ENCODE data around the gene DTYMK. TPM values are rescaled to one million over a fixed set of nuclear protein-coding genes. Genes with fewer than 3 reads are reported as not detected.

The DTYMK gene
- polyA plus RNA-seq, 12 donors, result 19.5 to 40.7 (median 24.9) TPM; not detected in 1

DNA sequence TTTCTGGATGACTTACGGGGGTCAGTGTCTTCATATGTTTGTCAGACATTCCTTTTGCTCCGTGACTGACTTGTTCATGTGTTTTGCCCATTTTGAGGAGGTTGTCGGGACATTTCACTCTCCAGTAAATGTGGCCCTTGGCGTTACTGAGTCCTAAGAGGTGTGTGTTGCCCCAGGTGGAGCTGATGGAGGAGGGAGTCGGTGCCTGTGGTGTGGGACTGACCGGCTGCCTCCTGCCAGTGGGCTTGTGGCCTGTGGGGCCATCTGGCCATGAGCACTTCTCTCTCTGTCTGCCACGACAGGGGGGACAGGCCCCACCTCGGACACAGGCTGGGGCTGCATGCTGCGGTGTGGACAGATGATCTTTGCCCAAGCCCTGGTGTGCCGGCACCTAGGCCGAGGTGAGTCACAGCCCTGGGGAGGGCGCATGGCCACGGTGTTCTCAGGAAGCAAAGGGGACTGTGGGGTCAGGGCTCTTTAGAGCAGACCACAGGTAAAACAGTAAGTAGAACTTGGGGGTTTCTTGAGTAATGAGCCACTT is 33.3 kb downstream of the DTYMK start:
- DNase-seq, result no peak

DNA sequence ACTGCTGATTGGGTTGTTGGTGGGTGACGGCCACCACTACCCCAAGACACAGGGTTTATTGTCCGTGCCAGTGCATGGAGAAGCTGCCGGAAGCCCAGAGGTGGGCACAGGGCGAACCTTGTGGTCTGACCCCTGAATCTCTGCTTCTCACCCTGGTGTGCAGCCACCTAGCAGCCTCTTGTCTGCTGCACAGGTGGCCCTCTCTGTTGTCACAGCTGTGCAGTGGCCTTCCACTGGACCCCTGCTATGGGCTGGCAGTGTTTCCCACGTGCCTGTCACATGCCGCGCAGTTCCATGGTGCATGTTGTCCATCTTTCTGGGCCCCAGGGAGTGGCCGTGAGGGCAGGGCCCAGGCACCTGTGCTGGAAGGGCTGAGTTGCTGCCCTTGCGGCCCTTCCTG is 33.9 kb downstream of the DTYMK start:
- DNase-seq, result no peak

DNA sequence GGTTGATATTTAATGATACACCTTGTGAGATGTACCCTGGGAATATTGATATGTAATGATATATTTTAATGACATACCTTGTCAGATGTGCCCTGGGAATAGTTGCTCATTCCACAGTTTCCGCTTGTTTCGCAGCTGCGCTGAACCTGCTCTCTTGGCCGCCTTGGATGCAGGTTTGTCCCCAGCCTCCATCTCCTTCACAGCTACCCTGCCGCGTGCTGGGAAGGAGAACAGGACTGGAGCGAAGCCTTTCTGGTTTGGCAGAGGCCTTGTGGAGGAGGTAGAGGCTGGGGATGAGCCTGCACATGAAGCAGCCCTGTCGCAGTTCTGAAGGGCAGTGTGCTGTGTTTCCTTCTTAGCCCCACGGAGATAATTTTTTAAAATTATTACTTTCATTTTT is 34.5 kb downstream of the DTYMK start:
- DNase-seq, result no peak

DNA sequence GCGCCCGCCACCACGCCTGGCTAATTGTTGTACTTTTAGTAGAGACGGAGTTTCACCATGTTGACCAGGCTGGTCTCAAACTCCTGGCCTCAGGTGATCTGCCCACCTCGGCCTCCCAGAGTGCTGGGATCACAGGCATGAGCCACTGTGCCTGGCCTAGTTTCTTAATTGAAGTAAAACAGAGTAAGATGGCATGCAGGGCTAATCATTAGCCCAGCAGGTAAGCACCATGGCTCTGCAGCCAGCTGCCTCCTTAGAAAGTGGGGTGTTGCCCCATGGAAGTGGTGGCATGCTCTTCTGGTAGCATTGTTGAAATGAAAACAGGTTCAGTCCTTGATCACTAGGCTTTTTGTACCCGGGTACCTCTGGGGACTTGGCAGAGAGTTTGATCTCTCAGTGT is 36.7 kb downstream of the DTYMK start:
- DNase-seq, result no peak

DNA sequence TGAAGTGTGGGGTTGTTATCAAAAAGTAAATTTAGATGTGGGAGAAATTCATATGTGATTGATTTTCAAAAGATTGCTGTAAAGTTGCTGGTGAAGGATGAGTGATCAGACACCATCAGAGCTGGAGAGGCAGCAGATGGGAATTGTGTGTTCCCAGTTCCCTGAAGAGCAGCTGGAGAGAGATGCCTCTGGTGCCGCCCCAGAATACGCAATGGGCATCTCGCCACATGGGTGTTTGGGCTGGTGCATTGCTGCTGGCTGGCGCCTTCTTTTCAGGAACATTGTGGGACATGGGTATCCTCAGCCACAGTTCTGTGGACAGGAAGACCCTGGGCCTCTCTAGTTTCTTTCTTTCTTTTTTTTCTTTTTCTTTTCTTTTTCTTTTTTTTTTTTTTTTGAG is 37.2 kb downstream of the DTYMK start:
- DNase-seq, result no peak

DNA sequence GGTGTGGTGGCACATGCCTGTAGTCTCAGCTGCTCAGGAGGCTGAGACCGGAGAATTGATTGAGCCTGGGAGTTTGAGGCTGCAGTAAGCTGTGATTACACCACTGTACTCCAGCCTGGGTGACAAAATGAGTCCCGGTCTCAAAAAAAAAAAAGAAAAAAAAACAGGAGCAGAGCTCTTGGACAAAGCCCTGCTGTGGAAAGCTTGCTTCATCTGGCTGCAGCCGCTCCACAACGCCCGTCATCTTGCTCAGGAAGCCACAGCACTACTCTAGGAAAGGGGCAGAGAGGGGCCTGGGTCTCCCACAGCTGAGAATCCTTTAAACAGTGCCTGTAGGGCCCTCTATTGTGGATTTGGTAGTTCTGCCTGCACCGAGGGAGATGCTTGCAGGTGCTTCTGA is 38.2 kb downstream of the DTYMK start:
- no peak for DNase-seq

DNA sequence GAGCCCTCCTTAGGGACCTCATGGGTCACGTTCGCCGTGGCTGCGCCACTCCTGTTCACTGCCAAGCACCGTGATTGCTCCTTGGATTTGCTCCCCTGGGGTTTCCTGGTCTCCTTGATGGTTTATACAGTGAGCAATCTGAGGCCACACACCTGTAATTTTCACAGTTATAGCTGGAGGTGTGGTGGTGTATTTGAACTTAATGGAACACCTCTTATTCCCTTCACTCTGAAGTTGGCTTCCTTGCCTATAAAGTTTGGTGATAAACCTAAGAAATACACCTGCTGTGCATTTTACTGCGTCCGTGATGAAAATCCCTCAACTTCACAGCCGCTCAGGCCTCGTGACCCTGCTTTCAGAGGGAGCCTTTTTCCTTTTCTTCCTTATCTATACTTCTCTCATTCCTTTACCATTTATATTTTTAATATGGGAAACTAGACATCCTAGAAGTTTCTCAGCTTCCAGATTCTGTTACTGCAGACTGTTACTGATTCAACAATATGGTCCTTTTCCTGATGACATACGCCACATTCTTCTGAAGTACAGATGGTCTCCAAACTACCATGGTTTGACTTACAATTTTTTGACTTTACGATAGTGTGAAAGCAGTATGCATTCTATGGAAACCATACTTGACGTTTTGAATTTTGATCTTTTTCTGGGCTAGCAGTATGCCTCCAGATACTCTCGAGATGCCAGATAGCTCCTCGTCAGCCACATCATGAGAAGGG is 40.5 kb downstream of the DTYMK start:
- DNase-seq, result no peak

DNA sequence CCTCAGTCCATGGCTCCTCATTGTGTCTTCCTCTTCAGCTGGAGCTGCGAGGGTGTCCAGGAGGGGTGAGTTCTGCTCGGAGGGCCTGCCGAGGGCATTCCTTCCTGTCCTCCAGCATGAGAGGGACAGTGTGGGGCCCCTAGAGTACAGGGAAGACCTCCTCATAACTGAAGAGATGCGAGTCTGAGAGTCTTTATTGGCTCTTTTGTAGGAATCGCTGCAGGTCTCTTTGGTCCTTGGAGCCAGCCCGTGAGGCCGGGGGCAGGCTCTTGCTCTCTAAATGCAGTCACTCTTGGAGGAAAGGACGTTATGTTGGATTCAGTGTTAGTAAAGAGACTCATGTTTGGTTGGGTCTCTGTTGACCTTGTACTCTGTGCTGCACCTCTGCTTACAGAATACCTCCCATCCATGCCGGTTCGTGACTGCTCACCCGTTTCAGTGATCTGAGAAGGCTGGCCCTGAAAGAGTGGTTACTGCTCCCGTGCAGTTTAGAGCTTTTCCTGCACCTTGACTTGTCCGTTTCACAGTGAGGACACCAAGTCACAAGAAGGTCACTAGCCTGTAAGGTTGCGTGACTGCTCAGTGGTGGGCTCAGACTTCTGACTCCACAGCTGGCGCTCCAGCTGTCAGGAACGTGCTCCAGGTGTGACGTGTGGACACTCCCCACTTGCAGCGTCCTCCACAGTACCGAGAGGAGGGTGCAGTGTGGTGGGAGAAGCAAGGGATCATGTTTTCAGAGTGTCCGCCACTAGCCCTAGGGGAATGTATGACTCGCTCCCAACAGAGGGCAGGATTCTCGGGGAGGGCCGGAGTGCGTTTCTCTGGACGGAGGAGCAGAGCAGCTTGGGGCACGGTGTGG is 41.3 kb downstream of the DTYMK start:
- no peak for DNase-seq

DNA sequence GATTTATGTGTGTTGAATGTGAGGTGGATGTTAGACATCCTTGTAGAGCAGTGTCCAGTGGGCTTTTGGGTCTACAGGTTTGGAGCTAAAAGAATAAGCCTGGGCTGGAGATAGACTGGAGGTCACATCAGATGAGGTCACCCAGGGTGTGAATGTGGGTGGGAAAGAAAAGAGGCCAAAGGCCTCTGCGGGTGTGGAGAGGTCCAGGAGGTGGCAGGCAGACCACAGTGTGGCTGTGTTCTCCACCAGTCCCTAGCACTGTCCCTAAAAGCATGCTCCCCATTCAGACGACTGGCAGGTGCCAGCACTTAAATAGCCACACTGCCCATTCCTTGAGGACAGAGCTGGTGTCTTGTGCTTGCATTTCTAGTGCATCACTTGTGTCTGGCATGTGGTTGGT is 45.0 kb downstream of the DTYMK start:
- no peak for DNase-seq

DNA sequence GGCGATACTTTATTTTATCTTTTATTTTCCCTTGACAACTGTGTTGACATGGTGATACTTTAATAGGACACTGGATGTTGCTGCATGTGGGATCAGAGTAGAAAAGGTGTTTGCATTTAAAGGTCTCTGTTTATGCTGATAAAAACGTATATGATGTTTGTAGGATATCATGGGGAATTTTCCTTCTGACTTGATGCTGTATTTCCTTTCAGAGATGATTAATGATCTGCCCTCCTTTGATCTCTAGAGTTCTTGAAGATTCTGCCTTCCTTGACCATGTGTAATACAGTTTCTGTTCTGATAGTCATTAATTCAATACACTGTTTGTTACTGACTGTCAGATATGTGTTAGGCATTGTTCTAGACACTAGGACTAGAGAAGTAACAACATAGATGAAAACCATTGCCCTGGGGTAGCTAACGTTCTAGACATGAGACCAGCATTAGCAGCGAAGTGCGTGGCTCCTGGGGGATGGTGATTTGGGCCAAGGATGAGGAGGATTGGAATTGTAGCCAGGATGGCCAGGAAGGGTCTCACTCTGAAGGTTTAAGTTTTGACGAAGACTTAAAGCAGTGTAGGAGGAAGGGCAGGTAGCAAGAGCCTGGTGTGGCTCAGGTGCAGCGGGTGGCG is 46.3 kb downstream of the DTYMK start:
- DNase-seq, result no peak

DNA sequence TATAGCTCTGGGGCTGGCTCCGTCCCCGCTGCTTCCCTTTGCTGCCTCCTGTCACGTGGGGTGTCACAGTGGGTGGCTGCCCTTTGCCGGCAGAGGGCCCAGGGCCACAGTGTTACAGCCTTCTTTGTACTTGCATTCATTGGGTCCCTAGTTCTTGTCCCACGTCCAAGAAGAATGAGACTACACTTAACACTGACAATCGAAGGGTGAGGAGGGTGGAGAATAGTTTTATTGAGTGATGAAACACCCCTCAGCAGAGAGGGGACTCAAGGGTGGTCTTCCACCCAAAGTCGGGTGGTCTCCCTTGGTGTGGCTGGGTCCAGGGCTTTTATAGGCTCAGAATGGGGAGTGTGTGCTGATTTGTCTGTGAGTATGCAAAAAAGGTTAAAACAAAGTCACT is 47.2 kb downstream of the DTYMK start:
- DNase-seq, result no peak

DNA sequence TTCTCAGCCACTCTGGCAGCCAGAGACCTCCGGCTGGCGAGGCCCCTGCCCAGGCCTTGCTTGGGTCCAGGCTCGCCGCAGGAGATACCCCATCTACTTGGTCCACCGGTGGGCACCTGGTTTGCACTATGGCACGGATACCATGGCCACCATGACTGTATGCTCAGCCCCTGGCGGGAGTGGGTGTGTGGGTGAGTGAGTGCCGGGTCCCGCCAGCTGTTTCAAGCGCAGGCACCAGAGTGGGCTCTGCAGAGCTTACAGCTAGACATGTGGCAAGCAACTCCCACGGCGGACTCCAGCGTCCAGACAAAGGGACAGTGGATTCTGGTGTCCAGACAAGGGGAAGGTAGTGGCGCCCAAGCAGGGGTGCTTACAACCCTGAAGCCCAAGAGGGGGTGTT is 47.7 kb downstream of the DTYMK start:
- DNase-seq, result no peak

DNA sequence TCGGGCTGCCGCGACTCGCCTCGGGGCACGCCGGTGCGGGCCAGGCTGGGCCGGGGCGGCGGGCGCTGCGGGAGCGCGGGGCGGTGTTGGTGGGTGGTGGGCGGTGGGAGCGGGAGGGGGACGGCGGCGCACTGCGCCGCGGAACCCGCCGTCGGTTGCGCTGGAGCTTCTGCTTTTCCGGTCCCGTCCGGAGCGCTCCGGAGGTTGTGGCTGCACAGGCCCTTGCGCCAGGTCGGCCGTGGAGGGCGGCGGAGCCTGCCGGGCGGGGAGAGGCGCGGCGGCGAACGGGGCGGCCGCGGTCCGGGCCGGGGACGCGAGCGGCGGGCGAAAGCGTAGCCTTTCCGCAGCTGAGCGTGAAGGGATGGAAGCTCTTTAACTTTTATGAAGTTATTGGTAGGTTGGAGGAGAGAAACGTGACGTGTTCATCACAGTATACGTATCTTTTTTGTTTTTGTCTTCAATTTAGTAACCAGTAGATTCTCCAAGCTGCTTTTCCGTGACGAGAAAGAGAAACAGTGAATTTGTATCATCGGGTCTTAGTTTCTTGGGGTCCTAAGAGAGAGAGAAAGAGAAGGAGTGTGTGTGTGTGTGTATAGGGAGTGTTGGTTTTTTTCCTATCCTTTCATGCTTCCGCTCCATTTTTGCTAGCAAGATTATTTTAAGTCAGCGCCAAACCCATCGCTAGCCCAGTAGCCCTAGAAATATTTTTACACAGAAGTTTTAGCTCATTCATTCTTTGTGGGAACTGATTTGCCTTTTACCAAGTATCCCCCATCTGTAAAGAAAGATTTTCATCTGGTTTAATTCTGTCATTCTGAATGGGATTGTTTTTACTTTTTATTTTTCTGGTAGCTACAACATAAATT is 48.6 kb downstream of the DTYMK start:
- no peak for DNase-seq

DNA sequence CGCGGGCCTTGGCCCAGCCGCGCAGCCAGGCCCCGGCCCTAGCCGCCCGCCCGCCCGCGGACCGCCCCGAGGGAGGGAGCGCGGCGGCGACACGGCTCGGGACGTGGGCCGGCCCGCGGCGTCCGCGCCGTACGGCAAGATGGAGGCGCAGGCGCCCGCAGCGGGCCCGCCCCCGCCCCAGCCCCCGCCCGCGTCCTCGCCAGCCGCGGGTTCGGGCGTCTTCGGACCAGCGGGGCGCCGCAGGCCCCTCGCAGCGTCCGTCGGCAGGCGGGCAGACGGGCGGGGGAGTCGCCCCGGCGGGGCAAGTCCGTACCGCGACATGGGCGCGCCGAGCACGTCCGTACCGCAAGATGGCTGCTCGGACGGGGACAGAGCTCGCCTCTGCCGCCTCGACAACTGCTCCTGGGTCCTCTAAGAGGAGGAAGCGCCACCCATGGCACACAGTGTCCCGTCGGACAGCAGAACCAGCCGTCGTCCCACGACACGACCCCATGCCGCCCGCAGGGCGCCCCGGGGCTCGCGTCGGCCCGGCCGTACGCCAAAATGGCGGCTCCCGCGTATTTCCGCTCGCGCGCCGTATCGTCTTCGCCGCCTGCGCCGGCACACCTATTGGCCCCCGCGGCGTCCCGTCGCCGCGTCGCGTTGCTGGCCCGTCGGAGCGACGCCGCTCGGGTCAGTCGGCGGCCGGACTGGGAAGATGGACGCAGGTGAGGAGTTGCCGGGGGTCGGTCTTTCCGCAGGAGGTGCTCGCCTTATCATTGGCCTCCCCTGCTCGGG is 49.4 kb downstream of the DTYMK start, which contains the start of the genes ATG4B and THAP4:
Gene ATG4B (plus strand): TSS at position 676 of the 777 bp plus-strand sequence. CDS start 22 bp downstream, at position 698.
Gene THAP4 (minus strand): TSS at position 141 of the 777 bp plus-strand sequence. CDS start 141 bp downstream, outside the sequence.
- peak; percentile 92 for DNase-seq

DNA sequence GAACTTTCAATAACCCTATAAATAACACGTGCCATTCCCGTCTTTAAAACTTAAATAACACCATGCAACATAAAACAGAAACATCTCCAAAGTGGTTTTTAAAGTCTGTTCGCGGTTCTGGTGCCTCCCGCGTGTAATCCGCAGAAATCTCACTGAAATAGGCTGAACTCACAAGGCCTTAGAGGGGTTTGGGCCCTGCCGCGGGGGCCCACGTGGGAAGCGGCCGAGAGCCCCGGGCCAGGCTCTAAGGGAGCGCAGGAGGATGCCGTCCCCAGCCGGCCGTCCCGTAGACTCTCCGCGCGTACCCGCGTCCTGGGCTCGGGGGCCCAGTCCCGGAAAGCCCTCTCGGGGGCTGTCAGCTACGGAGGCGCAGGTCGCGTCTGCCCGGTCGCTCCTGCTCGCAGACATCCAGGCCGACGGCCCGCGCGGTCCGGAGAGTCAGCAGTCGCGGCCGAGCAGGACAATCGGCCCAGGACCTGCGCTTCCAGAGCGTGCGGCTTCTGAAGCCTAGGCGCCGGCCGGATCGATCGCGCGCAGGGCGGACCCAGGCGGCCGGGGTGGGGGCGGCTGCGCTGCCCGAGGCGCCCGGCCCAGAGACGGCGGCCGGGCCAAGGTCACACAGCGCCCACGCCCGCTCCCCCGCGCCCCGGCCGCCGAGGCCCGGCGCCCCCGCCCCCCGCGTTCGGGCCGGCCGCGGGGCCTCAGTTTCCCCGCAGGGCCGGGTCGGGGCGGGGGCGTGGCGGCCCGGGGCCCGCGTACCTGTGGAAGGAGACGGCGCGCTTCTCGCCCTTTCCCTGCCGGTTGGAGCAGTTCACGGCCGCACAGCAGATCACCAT is 50.2 kb downstream of the DTYMK start:
- peak; percentile 33 for DNase-seq

DNA sequence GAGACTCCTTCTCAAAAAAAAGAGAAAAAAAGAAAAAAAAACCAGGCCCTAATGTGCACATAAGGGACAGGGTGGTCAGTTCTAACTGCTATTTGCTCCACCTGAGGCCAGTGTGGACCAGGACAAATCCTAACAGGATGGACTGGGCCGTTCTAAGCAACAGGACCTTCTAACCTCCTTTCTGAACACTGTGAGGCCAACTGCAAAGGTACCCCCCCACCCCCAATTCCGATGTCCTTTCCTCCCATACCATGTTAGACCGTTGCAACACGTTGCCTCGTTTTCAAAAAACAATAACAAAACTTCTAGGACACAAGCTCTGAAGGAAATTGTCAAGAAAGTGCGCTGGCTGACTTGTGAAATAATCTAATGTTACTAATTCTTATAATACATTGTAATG is 50.9 kb downstream of the DTYMK start:
- DNase-seq, result no peak

DNA sequence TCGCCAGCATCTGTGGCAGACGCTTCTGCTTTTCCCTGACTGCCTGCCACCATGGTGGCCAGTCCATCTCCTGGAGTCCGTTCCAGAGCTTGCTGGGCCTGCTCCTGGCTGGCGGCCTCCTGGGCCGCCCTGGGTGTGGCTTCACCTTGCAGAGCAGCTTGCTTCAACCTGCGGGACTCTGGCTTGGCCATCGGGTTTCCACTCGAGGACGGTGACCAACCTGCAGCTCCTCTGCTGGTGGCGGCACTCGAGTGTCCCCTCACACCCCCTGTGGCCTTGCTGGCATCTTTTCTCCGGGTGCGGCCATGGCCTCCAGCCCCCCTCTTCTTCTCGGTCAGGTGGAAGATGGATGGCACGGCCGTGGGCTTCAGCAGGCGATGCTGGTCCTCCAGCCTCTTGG is 53.1 kb downstream of the DTYMK start:
- DNase-seq, result no peak

DNA sequence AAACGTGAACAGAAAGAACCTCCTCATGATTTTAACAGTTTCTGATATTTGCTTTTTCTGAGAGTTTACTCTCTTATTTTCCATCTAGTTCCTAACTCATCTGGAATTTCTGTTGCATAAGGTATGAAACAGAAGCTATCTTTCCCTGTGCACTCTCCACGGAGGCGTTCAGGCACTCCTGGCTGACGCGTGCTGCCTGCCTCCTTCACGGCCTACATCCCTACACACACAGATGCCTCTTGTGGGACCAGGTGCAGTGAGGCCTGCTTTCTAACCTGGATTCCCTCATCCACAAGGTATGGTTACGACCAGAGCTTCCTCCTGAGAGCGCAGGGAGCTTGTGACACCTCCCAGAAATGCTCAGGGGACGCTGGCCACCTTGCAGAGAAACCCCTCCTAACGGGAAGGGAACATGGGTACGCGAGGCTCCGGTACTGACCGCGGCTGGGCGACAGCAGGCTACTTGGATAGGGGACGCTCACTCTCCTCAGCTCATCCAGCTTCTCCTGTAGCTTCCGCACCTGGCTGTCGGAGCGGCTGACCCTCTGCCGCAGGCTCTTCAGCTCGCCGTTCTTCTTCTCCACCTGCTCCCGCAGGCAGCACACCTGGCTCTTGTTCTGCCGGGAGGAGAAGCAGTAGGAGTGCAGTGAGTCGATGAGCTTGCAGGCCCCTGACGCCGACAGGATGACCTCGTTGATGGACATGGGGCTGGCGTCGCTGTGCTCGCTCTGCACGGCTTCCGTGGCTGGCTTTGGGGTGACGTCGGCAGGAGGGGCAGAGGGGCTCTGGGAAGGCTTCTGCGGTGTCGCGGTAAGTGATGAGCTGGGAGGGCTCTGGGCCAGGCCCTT is 53.9 kb downstream of the DTYMK start:
- DNase-seq, result no peak

Data from muscle of arm (tissue), 12 donors.